Measurements from ENCODE around the gene CBFA2T3. TPM values are rescaled to one million over a fixed set of nuclear protein-coding genes. Genes with fewer than 3 reads are reported as not detected.

CBFA2T3 gene
- polyA plus RNA-seq, 12 donors = 11.6 to 27.0 (median 15.8) TPM; not detected in 1

DNA sequence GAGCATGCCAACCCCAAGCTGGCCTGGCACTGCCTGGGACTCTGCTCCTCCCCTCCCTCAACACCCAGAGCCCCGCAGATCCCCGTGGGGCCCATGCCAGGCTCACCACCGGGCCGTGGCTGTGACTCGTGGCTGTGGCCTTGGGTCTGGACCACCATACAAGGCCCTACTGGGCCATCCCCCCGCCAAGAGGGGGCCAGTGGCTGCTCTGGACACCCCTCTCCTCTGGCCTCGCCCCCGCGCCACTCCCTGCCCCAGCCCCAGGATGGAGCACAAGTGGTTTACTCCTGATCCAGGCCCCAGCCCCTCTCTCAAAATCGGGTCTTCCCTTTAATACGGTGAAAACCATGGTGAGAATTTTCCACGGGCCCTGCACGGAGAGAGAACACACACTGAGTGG is 113.6 kb downstream of the CBFA2T3 start:
- no peak for DNase-seq

DNA sequence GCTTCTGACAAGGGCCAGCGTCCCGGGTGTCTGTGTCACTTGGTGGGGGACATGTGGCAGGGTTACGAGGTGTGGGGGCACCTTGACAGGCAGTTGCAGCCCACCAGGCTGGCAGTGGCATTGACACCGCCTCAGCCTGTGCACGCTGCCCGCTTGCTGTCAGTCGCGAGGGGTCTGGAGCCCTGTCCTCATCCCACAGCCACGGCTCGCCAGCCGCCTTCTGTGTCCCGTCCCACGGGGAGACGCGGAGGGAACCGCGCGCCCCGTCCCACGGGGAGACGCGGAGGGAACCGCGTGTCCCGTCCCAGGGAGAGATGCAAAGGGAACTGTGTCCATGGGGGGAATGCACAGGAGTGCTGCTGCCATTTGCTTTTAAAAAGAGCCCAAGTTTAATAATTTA is 114.0 kb downstream of the CBFA2T3 start:
- no peak for DNase-seq

DNA sequence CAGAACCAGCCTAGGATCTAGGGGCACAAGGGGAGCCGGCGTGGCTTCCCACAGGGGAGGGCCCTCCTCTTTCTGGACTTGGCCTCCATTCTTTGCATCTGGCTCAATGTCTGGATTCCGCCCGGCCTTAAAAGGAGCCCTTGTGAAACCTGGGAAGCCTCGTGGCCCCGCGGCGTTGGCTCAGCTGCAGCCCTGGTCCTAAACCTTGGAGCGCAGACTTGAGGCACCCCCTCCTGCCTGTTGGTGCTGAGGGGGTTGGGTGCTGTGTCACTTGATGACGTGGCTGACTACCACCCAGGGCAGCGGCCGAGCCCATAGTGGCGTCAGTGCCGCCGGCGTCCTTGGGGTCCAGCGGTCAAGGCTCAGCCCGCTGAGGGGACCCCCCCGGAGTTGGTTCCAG is 115.6 kb downstream of the CBFA2T3 start:
- DNase-seq = no peak

DNA sequence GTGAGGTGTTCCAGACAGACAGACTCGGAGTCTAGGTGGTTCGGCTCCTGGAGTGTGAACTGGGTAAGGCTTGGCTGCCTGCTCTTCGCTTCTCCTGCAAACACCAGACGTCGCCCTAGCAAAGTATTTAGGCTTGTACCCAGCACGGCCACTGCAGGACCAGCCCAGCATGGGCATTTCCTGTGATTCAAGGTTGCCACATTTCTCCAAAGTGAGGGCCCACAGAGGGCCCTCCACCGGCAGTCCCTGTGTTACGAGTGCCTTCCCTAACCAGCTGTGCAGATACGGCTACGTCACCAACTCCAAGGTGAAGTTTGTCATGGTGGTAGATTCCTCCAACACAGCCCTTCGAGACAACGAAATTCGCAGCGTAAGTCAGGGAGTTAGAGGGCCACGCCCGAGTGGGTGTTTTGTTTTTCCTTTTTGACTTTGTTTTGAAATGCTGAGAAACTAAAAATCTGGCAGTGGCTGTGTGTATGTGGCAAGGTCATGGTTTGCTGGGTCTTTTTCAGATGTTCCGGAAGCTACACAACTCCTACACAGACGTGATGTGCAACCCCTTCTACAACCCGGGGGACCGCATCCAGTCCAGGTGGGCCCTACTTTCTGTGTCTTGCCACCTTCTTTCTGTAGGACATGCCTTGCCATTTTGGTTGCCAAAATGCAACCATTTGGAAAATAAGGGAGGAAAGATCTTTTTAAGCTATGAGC is 117.5 kb downstream of the CBFA2T3 start:
- DNase-seq = no peak

DNA sequence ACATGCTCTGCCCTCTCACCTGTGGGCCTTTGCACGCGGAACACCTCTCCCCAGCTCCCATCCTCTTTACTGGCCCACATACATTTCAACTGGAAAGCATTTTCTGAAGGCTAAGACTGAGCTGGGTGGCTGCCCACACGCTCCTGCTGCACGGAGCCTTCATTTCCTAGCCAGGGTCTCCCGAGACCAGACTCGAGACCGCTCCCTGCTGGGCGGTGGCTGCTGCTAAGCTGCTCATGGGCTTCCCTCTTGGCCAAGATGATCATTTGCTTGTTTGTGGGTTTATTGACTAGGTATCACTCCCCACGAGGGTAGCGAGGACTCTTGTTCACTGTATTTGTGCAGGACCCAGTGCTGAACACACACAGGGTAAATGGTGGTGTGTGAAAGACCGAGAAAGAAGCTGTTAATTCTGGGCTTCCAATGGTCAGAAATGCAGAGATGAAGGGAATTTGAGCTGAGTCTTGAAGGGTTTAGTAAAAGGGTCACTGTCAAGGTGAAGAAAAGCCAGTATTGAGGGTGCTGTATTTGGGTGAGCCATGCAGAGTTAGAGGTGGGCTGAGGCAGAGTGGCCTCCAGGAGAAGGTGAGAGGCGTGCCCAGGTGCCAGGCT is 119.2 kb downstream of the CBFA2T3 start:
- peak; percentile 53 for DNase-seq

DNA sequence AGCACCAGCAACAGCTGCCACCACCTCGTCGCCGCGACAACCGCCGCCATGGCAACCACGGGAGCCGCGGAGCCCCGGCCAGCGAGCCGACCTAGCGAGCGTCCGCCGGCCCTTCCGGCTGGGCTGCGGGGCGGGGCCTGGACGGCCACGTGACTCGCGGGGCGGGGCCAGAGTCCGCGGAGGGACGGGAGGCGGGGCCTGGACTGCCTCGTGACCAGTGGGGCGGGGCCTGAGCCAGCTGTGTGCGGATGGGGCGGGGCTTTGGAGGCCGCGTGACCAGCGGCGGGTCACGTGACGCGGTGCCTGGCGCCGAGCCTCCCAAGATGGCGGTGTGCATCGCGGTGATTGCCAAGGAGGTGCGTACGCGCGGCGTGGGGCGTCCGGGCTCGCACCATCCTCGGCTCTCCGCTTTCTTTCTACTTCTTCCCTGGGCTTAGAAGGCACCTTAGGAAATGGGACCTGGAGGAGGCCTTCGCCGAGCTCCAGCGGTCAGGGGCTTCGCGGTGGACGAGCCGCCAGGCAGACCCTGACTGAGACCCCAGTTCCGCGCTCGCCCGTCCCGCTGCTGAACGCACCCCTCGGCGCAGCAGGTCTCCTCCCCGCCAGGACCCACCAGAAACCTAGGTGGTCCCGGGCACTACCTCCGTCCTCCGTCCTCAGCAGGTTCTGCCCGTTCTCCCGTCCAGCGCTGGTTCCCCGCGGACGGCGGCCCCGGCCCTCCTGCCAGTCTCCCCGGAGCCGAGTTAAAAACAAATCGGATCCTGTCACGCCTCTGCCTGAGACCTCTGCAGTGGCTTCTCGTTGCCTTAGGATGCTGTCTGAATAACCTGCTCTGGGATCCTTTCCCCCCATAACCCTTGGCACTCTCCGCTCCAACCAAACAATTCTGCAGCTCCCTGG is 119.9 kb downstream of the CBFA2T3 start, which contains the start of the genes GALNS and TRAPPC2L:
Gene GALNS, minus strand, starts transcription at position 120 of the 900 bp plus-strand sequence. Its CDS starts 70 bp downstream, at position 50.
Gene TRAPPC2L, plus strand, starts transcription at position 300 of the 900 bp plus-strand sequence. Its CDS starts 24 bp downstream, at position 324.
- peak; percentile 97 for DNase-seq

DNA sequence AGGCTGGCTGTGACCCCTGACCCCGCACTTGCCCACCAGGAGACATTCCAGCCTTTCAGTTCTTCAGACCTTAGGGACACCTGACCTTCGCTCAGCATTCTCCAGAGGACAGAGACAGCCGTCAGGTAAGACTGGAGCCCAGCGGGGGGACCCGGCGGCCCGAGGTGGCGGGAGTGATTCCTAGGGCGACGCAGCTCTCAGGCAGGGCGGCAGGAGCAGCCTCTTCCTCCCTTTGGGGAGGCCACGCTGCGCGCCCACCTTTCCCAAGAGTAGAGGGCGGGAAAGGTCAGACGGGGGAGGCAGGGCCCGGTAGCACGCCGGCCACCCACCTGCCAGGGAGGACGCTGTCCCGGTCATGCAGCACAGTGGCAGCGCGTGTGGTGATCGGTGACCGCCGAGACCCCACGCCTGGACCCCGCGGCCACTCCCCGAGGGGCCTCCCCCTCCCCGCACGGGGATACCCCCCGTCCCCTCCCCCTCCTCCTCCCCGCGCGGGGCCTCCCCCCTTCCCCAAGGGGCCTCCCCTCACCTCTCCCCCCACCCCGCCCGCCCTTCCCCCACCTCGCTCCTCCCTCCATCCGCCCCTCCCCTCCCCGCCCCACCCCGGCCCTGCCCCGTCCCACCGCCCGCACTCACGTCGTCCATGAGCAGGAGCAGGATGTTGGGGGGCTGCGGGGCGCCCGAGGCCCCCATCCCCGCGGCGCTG is 120.7 kb downstream of the CBFA2T3 start:
- no peak for DNase-seq

DNA sequence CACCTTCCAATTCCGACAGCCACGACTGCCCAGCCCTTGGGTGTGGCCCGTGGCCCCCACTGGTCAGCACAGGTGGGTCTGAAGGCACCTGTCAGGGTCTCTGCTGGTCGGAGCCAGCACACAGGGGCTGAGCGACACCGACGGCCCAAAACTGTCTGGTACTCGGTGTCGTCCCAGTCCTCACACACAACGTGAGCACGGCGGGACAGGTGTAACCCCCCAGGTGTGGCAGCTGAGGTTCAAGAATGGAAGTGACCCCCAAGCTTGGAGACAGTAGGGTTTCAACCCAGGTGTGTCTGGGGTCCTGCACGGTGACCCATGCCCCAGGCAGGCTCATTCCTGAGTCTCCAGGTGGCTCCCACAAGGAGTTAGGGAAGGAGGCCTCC is 121.3 kb downstream of the CBFA2T3 start:
- no peak for DNase-seq

DNA sequence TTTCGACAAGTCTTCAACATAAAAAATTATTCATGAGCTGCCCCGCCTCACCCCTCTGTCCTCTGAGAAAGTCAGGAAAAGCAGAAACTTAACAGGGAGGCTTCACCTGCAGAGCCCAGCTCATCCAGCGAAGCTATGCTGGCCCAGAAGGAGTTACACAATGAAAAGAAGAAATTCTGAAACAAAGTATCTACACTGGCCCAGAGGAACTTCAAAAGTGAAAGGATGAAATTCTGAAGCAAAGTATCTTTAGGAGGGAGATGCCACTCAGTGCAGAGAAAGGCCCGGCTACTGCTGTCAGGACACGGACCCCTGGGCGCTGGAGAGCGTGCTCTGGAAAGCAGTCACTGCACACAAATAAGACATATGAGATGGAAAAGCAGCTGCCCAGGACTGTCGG is 121.8 kb downstream of the CBFA2T3 start:
- DNase-seq = no peak

DNA sequence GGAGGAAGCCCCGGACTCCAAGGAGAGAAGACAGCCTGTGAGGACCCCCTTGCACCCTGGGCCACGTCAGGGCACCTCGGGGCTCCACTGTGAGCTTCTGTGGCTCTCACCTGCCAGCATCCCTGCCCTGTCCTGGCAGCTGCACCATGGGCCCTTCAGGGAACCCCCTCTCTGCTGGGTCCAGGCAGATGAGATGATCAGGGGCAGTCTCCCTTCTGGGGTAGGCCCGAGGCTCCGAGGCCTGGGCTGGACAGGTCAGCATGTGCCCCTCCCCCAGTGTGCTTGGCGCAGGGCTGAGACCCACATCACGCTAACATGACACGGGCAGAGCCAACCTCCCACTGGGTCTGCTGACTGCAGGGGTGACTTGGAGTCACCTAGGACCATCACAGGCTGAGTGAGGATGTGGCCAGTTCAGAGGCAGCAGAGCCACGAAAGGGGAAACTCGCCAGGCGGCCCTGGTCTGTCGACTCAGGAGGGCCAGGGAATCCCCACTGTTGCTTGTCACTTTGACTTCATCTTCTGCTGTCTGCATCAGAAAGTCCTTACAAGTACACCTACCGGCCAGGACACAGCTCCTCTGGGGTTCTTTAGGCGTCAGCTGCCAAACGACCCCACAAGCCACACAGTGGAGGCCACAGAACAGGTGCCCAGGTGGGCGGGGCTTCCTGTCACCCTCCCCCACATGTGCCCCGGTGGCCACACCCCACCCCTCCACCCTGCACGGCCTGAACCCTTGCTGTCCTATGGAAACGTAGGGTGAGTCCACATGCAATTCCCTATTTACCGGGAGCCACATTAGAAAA is 122.5 kb downstream of the CBFA2T3 start:
- no peak for DNase-seq

DNA sequence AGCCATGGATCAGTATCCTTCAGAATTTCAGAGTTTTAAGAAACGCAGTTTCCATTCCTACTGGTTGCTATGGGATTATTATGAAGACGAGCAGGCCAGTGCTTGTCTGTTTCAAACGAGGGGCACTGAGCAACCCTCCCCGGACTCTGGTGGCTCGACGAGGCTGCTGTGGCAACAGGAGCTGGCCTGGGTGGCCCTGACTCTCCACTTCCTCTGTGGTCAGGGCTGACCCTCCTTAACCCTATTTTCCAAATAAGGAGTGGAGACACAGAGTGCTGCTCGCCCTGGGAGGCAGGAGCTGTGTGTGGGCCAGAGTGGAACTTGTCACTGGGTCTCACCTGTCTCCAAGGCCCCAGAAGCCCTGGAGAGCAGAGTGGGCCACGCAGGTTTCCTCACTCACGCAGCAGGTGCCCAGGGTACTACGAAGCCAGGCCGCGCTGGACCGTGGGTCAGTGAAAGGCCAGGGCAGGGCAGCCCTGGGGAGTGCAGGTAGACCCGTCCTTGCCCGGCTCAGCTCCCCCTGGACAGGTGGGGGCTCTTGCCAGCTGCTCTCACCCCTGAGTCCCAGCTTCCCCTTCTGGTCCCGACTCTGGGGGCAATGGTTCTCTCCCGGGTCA is 123.6 kb downstream of the CBFA2T3 start:
- no peak for DNase-seq

DNA sequence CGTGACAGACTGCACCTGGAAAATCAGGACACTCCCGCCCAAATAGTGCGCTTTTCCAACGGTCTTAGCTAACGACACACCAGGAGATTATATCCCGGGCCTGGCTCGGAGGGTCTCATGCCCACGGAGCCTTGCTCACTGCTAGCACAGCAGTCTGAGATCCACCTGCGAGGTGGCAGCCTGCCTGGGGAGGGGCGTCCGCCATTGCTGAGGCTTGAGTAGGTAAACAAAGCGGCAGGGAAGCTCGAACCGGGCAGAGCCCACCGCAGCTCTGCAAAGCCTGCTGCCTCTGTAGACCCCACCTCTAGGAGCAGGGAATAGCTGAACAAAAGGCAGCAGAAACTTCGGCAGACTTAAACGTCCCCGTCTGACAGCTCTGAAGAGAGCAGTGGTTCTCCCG is 125.4 kb downstream of the CBFA2T3 start:
- DNase-seq = no peak

DNA sequence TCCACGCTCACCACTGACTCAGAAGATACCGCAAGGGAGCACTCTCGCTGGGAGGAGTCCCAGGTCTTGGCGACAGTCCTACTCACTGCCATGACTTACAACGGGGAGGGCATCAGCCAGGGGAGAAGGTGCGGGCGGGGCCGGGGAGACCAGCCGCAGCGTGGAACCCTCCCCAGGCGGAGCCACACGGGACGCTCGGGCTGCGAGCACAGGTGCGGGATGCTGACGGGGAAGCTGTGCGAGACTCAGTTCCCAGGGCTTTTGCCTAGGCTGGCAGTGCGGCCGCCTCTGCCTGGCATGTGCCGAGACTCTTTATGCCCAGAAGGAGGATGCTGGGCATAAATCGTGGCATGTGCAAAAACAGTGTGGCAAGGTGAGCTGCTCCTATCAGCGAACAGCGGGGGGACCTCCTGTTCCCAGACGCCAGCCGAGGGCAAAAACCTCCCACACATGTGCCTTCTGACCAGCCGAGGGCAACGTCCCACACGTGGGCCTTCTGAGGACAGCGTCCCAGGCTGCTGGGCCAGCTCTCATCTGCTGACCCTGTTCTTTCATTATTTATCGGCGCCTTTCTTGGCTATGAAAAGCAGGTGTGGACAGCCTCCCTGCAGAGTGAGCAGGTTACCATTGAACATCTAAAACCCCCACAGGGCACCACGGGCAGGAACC is 126.3 kb downstream of the CBFA2T3 start:
- DNase-seq = no peak

DNA sequence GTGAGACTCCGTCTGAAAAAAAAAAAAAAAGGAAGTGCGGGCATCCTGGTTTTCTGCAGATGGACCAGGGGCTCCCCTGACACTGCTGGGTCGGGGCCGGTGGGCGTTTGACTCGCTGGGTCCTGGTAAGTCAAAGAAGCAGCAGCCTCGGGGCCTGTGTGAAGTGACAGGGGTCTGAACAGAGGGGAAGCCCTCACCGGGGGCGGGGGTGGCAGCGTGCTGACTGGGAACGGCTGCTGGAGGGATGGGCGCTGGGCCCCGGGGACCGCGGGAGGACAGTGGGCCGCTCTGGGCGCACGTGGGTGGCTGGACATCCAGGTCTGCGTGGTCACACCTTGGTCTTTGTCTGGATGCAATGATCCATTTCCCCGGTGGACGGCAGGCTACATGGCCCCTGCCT is 128.4 kb downstream of the CBFA2T3 start:
- DNase-seq = no peak

DNA sequence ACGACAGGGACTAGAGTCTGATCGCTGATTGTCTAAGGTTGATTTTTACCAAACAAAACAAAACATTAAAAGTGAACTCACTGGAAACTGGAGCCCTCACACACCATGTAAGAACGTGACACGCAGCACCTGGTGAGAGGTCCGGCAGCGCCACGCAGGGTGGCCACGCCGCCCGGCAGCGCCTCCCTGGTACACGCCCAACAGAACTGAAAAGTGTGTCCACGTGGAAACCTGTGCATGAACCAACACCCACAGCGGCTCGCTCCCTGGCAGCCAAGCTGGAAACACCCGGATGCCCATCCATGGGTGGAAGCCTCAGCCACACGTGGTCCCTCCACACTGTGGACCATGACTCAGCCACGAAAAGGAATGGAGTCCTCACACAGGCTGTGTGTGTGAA is 129.4 kb downstream of the CBFA2T3 start:
- DNase-seq = no peak

DNA sequence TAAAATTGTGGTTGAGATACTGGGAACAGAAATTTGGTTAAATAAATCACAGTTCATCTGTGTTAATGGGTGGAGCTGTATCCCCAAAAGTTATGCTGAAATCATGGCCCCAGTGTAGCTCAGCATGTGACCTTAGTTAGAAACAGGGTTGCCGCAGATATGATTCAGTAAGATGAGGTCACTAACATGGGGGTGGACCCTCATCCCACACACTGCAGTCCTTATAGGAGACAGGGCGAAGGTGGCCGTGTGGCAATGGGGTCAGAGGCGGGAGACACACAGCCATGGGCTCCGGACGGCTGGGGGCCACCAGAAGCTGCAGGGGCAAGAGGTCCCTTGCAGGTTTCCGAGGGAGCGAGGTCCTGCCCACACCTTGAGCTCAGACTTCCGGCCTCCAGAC is 130.9 kb downstream of the CBFA2T3 start:
- no peak for DNase-seq

DNA sequence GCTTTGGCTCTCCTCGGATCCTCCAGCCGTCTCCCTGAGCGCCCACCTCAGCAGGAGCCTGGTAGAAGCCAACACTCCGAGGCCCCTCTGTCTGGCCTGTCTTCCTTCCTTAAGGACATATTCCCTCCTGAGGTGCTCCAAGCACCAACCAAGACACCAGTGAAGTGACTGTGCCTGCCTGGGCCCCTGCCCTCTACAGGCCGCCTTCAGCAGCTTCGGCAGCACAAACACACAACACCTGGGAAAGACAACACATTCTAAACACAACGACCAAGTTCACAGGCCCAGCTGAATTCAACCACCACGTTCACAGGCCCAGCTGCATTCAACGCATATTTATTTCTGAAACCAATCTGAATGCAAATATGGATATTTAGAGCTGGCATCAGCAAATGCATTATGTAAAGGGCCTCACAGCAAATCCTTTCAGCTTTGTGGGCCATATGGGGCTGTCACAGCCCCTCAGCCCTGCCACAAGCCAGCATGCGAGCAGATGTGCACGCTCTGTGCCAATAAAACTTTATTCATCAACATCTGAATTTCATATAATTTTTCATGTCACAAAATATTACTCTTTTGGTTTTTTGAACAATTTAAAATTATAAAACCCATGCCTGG is 132.5 kb downstream of the CBFA2T3 start:
- DNase-seq = no peak

DNA sequence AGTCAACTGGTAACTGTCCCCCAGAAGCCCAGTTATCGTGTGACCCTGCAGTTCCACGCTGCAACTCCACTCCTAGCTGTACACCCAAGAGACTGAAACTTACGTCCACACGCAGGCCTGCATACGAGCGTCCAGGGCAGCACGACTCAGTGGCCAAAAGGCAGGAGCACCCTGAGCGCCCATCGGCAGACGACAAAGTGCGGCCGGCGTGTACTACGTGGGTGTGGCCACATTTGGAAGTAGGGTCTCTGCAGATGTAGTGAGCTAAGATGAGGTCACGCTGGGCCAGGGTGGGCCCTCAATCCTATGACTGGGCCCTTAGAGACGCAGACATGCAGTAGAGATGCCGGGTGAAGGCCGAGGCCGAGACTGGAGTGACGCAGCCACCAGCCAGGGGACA is 133.8 kb downstream of the CBFA2T3 start:
- no peak for DNase-seq

DNA sequence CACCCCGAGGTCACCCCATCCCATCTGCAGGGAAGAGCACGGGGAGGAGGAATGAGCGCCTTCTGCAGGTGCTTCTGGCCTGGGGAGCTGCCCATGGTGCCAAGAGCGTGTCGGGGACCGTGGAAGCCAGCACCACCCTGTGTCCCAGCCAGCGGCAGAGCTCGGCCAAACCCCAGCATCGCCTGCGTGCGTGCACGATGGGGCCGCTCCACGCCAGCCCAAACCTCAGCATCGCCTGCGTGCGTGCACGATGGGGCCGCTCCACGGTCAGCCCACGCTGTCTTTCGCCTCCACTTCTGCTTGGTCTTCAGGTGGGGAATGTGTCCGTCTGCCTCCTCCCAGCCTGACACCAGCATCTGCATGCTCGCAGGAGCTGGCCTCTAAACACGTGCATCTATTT is 134.2 kb downstream of the CBFA2T3 start:
- DNase-seq = no peak

Data from muscle of arm (tissue), 12 donors.